CD4-positive, alpha-beta T cell (primary cell): ENCODE results near the gene SIX2. TPM values are rescaled to one million over a fixed set of nuclear protein-coding genes. Genes with fewer than 3 reads are reported as not detected.

Experiments
- ATAC-seq: fragments of 200-7000 bp; cut with Tn5 transposase; one replicate; pipeline ENCODE4 v1.10.0; 2022; ENCODE audit warnings: mild to moderate bottlenecking; ENCODE audit not compliant: poor library complexity
- CTCF ChIA-PET: fragments of 350-600 bp; sonication (Branson Sonifier 250); formaldehyde crosslinking; loops from one replicate; lab custom pipeline; 2021; ENCODE audit warnings: antibody characterized with exemption, inconsistent platforms; lab: Charles Lee
- POLR2A ChIA-PET: fragments of 350-600 bp; sonication (Branson Sonifier 250); formaldehyde crosslinking; loops from one replicate; lab custom pipeline; 2021; ENCODE audit warnings: antibody characterized with exemption, inconsistent platforms; lab: Charles Lee
- DNase-seq, 14 experiments: peaks; one replicate each; pipeline ENCODE4 v3.0.0-alpha.2; 2013 to 2020; ENCODE audit warnings: mixed read lengths in 2 of 14
- H3K27ac ChIP-seq, 2 donors: one replicate each; pipeline versions ENCODE4 v1.5.1 to v1.7.0; 2013; ENCODE audit warnings: low read length in 2 of 2, low read depth in 1 of 2, mild to moderate bottlenecking in 1 of 2
- H3K27me3 ChIP-seq, 2 experiments: 1 replicate in 1 of 2; 2 replicates in 1 of 2; pipeline versions ENCODE4 v1.6.1 to v1.7.0; 2013; ENCODE audit warnings: low read length in 2 of 2, control low read depth in 1 of 2, mild to moderate bottlenecking in 1 of 2, moderate library complexity in 1 of 2; ENCODE audit not compliant: insufficient read depth in 2 of 2, control insufficient read depth in 1 of 2
- H3K36me3 ChIP-seq: one replicate; pipeline ENCODE4 v1.6.1; 2013; ENCODE audit warnings: low read length, control low read depth; ENCODE audit not compliant: insufficient read depth
- H3K4me1 ChIP-seq: one replicate; pipeline ENCODE4 v1.6.1; 2013; ENCODE audit warnings: low read length, control low read depth; ENCODE audit not compliant: insufficient read depth
- H3K4me3 ChIP-seq: one replicate; pipeline ENCODE4 v1.5.1; 2013; ENCODE audit warnings: mild to moderate bottlenecking, low read length, moderate library complexity
- H3K9me3 ChIP-seq, 2 experiments: 1 replicate in 1 of 2; 2 replicates in 1 of 2; pipeline versions ENCODE4 v1.6.1 to v1.7.0; 2013; ENCODE audit warnings: low read length in 2 of 2, mild to moderate bottlenecking in 2 of 2, control low read depth in 1 of 2, moderate library complexity in 1 of 2; ENCODE audit not compliant: control insufficient read depth in 1 of 2, insufficient read depth in 1 of 2
- H3K27ac Mint-ChIP-seq: one replicate; pipeline ENCODE4 v1.8.0; 2020; ENCODE audit warnings: mixed read lengths
- H3K27me3 Mint-ChIP-seq: one replicate; pipeline ENCODE4 v1.8.0; 2021; ENCODE audit warnings: mixed read lengths
- H3K36me3 Mint-ChIP-seq: one replicate; pipeline ENCODE4 v1.8.0; 2021; ENCODE audit warnings: low read depth, mixed read lengths
- H3K4me1 Mint-ChIP-seq: one replicate; pipeline ENCODE4 v1.8.0; 2021; ENCODE audit warnings: low read depth, mixed read lengths
- H3K4me3 Mint-ChIP-seq: one replicate; pipeline ENCODE4 v1.8.0; 2020; ENCODE audit warnings: mild to moderate bottlenecking, mixed read lengths
- H3K9me3 Mint-ChIP-seq: one replicate; pipeline ENCODE4 v1.8.0; 2020; ENCODE audit warnings: mixed read lengths
- intact Hi-C, 2 experiments: fragments of 100-400 bp; cut with DNase I in 1 of 2; cut with micrococcal nuclease in 1 of 2; formaldehyde crosslinking; loops; one replicate each; pipeline versions ENCODE4 v1.15.1 to v1.9.0; 2023 to 2025; cut with DNase I, micrococcal nuclease
- total RNA-seq, 174 experiments: library from RNA in 2 of 174; stranded (reverse) in 2 of 174; gene quantifications; one replicate each; pipeline ENCODE4 v1.2.3 and lab custom pipeline; 2021 to 2026
- TF ChIP-seq, protein P1 (sequence below): fragments of 200-600 bp; IDR thresholded peaks from one replicate; pipeline ENCODE4 v1.8.0; 2022; ENCODE audit warnings: antibody characterized with exemption, mild to moderate bottlenecking

The SIX2 gene
- total RNA-seq, 2 experiments from 2014 or later = not detected

DNA sequence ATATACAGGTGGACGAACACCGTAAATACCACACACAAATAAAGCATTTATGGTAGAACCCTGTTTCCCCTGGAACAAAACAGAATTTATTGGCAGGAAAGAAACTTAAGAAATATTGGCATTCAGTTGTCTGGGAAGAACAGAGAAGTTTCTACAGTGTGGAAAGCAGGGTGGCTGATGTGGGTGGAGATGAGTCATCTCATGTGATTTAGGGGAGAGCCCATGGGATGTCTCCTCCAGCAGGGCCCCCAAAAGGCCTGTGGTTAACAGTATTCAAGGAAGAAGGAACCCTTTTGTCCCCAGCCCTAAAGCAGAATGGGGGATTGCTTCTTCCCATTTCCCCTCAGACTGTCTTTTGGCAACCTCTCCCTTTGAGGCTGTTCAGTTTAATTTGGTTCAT lies 43.6 kb downstream of the SIX2 start:
- ChIA-PET CTCF (no interaction called here), POLR2A (no interaction called here)
- DNase-seq (no peak), ATAC-seq (no peak)
- H3K4me3 ChIP-seq = no peak overlapping the region
- no peak overlapping the region for H3K4me3 Mint-ChIP-seq
- H3K36me3 ChIP-seq = no peaks in the 10 kb centered on the region
- H3K27ac ChIP-seq = no peak overlapping the region
- TF ChIP-seq, protein P1, sequence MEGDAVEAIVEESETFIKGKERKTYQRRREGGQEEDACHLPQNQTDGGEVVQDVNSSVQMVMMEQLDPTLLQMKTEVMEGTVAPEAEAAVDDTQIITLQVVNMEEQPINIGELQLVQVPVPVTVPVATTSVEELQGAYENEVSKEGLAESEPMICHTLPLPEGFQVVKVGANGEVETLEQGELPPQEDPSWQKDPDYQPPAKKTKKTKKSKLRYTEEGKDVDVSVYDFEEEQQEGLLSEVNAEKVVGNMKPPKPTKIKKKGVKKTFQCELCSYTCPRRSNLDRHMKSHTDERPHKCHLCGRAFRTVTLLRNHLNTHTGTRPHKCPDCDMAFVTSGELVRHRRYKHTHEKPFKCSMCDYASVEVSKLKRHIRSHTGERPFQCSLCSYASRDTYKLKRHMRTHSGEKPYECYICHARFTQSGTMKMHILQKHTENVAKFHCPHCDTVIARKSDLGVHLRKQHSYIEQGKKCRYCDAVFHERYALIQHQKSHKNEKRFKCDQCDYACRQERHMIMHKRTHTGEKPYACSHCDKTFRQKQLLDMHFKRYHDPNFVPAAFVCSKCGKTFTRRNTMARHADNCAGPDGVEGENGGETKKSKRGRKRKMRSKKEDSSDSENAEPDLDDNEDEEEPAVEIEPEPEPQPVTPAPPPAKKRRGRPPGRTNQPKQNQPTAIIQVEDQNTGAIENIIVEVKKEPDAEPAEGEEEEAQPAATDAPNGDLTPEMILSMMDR = no peak
- H3K27ac Mint-ChIP-seq = no peak overlapping the region
- H3K9me3 Mint-ChIP-seq = no peaks in the 10 kb centered on the region
- no peaks in the 10 kb centered on the region for H3K4me1 Mint-ChIP-seq
- intact Hi-C loops = no loop called here
- H3K9me3 ChIP-seq = no peaks in the 10 kb centered on the region
- peaks cover 50% of the 10 kb centered on the region for H3K27me3 Mint-ChIP-seq
- H3K27me3 ChIP-seq = peaks cover 15 to 20% of the 10 kb centered on the region in 2 experiments
- no peaks in the 10 kb centered on the region for H3K4me1 ChIP-seq
- H3K36me3 Mint-ChIP-seq = no peaks in the 10 kb centered on the region

DNA sequence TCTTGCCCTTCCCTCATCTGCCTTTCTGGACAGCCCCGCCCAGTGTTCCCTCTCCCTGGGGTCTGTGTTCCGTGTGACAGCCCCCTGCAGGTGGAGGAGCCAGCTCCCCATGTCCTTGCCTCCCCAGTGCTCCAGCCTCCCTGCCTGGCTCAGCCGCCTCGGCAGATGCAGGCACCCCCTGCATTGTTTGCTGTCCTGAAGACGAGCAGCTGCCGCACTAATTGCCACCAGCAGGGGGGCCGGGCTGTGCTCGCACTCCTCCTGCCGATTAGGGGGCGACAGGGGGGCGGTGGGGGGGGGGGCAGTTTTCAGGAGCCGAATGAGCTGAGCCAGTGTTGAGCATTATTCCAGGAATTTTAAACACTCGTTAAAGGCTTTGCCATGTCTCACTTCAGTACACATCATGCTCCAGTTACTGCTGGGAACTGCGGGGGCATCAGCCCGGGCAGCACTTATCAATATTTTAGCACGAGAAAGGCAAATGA lies 44.5 kb downstream of the SIX2 start:
- Mint-ChIP-seq H3K4me3 (no peak overlapping the region), H3K27ac (no peak overlapping the region), H3K4me1 (no peaks in the 10 kb centered on the region), H3K27me3 (peaks cover 55% of the 10 kb centered on the region), H3K36me3 (no peaks in the 10 kb centered on the region), H3K9me3 (no peaks in the 10 kb centered on the region)
- ChIA-PET CTCF (no interaction called here), POLR2A (no interaction called here)
- H3K27ac ChIP-seq = no peak overlapping the region
- peaks cover 15 to 20% of the 10 kb centered on the region in 2 experiments for H3K27me3 ChIP-seq
- DNase-seq (no peak), ATAC-seq (no peak)
- intact Hi-C loops = no loop called here
- TF ChIP-seq, protein P1 = no peak
- no peaks in the 10 kb centered on the region for H3K9me3 ChIP-seq
- H3K4me1 ChIP-seq = no peaks in the 10 kb centered on the region
- H3K36me3 ChIP-seq = no peaks in the 10 kb centered on the region
- H3K4me3 ChIP-seq = no peak overlapping the region

DNA sequence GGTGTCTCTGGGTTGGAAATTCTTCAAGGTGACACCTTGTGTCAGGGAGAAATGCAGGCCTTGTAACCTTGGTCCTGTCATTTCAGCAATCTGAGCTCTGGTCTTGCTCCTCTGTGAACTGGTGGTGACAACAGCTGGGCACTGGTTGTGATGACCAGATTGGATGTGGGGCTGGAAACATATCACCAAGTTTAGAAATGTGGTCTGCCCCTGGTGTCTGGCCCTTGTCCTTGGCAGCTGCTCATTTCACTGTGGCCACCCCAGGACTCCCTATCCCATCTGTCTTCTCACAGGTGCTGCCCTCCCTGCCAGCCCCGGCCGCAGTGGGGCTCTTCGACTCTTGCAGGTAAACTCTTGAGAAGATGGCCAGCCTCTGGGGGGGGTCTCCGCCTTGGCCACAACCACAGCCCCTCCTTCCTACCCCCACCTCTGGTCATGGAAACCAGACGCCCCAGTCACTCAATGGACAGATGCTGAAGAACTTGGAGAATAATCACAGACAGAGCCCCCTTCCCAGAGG lies 47.0 kb downstream of the SIX2 start:
- Histone ChIP-seq H3K4me1 (no peaks in the 10 kb centered on the region), H3K27ac (no peak overlapping the region), H3K27me3 (peaks cover 15 to 20% of the 10 kb centered on the region in 2 experiments), H3K4me3 (no peak overlapping the region), H3K9me3 (no peaks in the 10 kb centered on the region), H3K36me3 (no peaks in the 10 kb centered on the region)
- H3K4me3 Mint-ChIP-seq = no peak overlapping the region
- peaks cover 61% of the 10 kb centered on the region for H3K27me3 Mint-ChIP-seq
- DNase-seq = no peak
- no peak for ATAC-seq
- no peaks in the 10 kb centered on the region for H3K9me3 Mint-ChIP-seq
- TF ChIP-seq, protein P1 = no peak
- H3K27ac Mint-ChIP-seq = no peak overlapping the region
- no peaks in the 10 kb centered on the region for H3K4me1 Mint-ChIP-seq
- H3K36me3 Mint-ChIP-seq = no peaks in the 10 kb centered on the region
- ChIA-PET CTCF (no interaction called here), POLR2A (no interaction called here)
- intact Hi-C loops = no loop called here
